SIG-M5 treated with dmso at 0.1 percent for 504 hours (cell line): Measurements from ENCODE around the gene OR2AG1.
A peak's percentile ranks its signal among the peaks of the same experiment; 100 is the strongest.

Experiments used
- DNase-seq: peaks from one replicate; lab custom pipeline; 2025; ENCODE audit not compliant: unreplicated experiment; lab: John Stamatoyannopoulos, UW

OR2AG1 gene

GRCh38 chr11:6782720-6783119 lies at the start of gene OR2AG1:
Gene OR2AG1 (plus strand): TSS chr11:6783020. CDS start chr11:6785038, 2,018 bp downstream.
- no peak for DNase-seq

- no peak for DNase-seq
Observed at GRCh38 chr11:6733326-6734275, 49.2 kb upstream of the OR2AG1 start.

- no peak for DNase-seq
Observed at GRCh38 chr11:6734616-6735015, 48.2 kb upstream of the OR2AG1 start.

GRCh38 chr11:6735306-6735705 lies 47.5 kb upstream of the OR2AG1 start:
- no peak for DNase-seq

- DNase-seq, result no peak
Observed at GRCh38 chr11:6736495-6737121, 46.2 kb upstream of the OR2AG1 start.

- peak; percentile 62 for DNase-seq
Observed at GRCh38 chr11:6737872-6738466, 44.9 kb upstream of the OR2AG1 start.

GRCh38 chr11:6738590-6738989 lies 44.2 kb upstream of the OR2AG1 start:
- DNase-seq, result no peak

GRCh38 chr11:6742260-6742659 lies 40.6 kb upstream of the OR2AG1 start:
- DNase-seq, result no peak

GRCh38 chr11:6745018-6745417 lies 37.8 kb upstream of the OR2AG1 start:
- no peak for DNase-seq

- DNase-seq, result peak; percentile 24
Observed at GRCh38 chr11:6745465-6746015, 37.3 kb upstream of the OR2AG1 start.

GRCh38 chr11:6746086-6746618 lies 36.7 kb upstream of the OR2AG1 start:
- no peak for DNase-seq

- DNase-seq, result no peak
Observed at GRCh38 chr11:6746626-6747025, 36.2 kb upstream of the OR2AG1 start.

- no peak for DNase-seq
Observed at GRCh38 chr11:6747097-6747668, 35.6 kb upstream of the OR2AG1 start.

- peak; percentile 13 for DNase-seq
Observed at GRCh38 chr11:6755303-6755952, 27.4 kb upstream of the OR2AG1 start.

- no peak for DNase-seq
Observed at GRCh38 chr11:6755953-6756347, 26.9 kb upstream of the OR2AG1 start.

- peak; percentile 60 for DNase-seq
Observed at GRCh38 chr11:6757373-6757967, 25.4 kb upstream of the OR2AG1 start.

GRCh38 chr11:6771926-6772893 lies 10.6 kb upstream of the OR2AG1 start, which contains the start of gene OR2AG2:
Gene OR2AG2 (minus strand): TSS chr11:6771976. CDS start chr11:6768957, 3,019 bp downstream.
- DNase-seq, result peak; percentile 63

- DNase-seq, result peak; percentile 33
Observed at GRCh38 chr11:6778518-6778917, 4.3 kb upstream of the OR2AG1 start.

- no peak for DNase-seq
Observed at GRCh38 chr11:6780829-6781228, 2.0 kb upstream of the OR2AG1 start.
